Neural crest cell (in vitro differentiated cells): ENCODE results near the gene DACT2. TPM values are rescaled to one million over a fixed set of nuclear protein-coding genes. Genes with fewer than 3 reads are reported as not detected.
A peak's percentile ranks its signal among the peaks of the same experiment; 100 is the strongest.

Source experiments
- DNase-seq: peaks from one replicate; pipeline ENCODE4 v3.0.0; 2021; ENCODE audit warnings: low read depth, mixed read lengths, low spot score
- H3K27ac Mint-ChIP-seq: one replicate; pipeline ENCODE4 v1.8.0; 2021; ENCODE audit warnings: mild to moderate bottlenecking, mixed read lengths; ENCODE audit not compliant: unreplicated experiment
- H3K27me3 Mint-ChIP-seq: 2 replicates; pipeline ENCODE4 v1.8.0; 2021; ENCODE audit warnings: low read depth, mild to moderate bottlenecking, mixed read lengths
- H3K36me3 Mint-ChIP-seq: 2 replicates; pipeline ENCODE4 v1.8.0; 2021; ENCODE audit warnings: low read depth, mild to moderate bottlenecking, mixed read lengths
- H3K4me1 Mint-ChIP-seq: 2 replicates; pipeline ENCODE4 v1.8.0; 2021; ENCODE audit warnings: mixed read lengths
- H3K4me3 Mint-ChIP-seq: one replicate; pipeline ENCODE4 v1.8.0; 2021; ENCODE audit warnings: mild to moderate bottlenecking, mixed read lengths
- H3K9me3 Mint-ChIP-seq: 2 replicates; pipeline ENCODE4 v1.8.0; 2021; ENCODE audit warnings: mixed read lengths
- long read RNA-seq: library from polyadenylated mRNA; unstranded; transcript quantifications from one replicate; pipeline ENCODE4 v2.0.0, GENCODE V29; 2020
- total RNA-seq: library from RNA; stranded (reverse); gene quantifications from 2 replicates; pipeline ENCODE4 v1.2.1, GENCODE V29; 2021
- TF ChIP-seq, protein P1 (sequence below): fragments of 200-600 bp; sonication (generic); conservative IDR thresholded peaks from 2 replicates; pipeline ENCODE4 v1.5.0; 2021; ENCODE audit warnings: antibody characterized with exemption, mild to moderate bottlenecking

The DACT2 gene, protein sequence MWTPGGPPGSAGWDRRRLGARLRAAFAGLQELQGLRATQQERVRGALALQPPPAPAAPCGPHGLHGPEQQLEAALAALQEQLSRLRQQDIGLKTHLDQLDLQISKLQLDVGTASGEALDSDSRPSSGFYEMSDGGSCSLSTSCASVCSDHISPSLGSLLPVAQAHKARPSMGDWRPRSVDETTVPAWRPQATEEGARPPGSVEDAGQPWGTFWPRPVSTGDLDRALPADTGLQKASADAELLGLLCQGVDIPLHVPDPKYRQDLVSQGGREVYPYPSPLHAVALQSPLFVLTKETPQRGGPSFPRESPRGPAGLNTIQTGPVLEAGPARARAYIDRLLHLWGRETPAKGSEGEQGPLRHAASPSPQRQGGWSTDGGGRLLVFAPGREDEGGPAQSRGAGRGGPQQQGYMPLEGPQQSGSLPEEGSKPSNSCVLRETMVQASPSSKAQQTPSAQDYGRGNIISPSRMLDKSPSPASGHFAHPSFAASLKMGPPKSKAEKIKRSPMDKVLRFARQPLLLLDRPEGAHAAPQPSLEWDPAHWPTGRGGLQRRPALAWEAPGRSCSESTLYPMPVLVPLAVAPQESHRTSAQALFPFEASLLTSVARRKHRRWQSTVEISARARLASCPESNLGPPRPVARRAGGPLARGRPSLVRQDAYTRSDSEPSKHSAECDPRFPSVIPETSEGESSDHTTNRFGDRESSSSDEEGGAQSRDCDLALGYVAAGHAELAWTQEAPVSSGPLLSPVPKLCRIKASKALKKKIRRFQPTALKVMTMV
- total RNA-seq: 0.19 and 0.43 TPM in 2 replicates
- long read RNA-seq, partial matches to known transcripts: 0 of 1 reads
- long read RNA-seq, other reads (novel, unspliced or antisense): 1 of 1 reads

DNA sequence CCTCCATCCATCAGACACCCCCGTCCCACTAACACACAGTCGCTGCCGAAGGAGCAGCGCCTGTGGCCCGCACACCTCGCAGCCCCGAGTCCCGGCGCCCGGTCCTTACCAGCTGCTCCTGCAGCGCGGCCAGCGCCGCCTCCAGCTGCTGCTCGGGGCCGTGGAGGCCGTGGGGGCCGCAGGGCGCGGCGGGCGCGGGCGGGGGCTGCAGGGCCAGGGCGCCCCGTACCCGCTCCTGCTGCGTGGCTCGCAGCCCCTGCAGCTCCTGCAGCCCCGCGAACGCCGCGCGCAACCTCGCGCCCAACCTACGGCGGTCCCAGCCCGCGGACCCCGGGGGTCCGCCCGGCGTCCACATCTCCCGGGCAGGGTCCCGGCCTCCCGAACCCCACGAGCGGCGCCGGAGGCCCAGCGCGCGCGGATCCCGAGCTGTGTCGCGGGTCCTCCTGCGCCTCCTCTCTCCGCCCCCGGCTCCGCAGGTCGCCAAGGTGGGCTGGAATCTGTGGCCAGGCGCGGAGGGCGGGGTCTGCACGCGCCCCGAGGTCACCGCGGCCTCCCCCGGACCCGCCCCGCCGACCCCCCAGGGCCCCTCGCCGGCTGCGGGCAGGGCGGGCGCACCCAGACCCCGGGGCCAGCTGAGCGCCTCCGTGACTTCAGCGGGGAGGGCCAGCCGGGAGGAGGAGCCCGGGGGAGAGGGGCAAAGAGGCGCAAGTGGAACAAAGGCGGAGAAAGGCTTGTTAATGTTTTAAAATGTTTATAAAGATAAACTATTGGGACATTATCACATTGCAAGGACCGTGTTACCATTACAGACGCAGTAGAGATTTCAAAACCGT, at the start of gene DACT2:
Gene DACT2 (minus strand): TSS at position 499 of the 833 bp plus-strand sequence. CDS start 144 bp downstream, at position 355.
- Mint-ChIP-seq H3K27me3 (peaks cover 66% of the 10 kb centered on the region), H3K9me3 (peaks cover 7% of the 10 kb centered on the region), H3K27ac (no peak within 1 kb of the TSS), H3K4me3 (peak within 1 kb of the TSS; percentile 82), H3K36me3 (peaks cover 6% of the 10 kb centered on the region), H3K4me1 (peaks cover 6% of the 10 kb centered on the region)
- TF ChIP-seq, protein P1, sequence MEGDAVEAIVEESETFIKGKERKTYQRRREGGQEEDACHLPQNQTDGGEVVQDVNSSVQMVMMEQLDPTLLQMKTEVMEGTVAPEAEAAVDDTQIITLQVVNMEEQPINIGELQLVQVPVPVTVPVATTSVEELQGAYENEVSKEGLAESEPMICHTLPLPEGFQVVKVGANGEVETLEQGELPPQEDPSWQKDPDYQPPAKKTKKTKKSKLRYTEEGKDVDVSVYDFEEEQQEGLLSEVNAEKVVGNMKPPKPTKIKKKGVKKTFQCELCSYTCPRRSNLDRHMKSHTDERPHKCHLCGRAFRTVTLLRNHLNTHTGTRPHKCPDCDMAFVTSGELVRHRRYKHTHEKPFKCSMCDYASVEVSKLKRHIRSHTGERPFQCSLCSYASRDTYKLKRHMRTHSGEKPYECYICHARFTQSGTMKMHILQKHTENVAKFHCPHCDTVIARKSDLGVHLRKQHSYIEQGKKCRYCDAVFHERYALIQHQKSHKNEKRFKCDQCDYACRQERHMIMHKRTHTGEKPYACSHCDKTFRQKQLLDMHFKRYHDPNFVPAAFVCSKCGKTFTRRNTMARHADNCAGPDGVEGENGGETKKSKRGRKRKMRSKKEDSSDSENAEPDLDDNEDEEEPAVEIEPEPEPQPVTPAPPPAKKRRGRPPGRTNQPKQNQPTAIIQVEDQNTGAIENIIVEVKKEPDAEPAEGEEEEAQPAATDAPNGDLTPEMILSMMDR: no peak
- no peak for DNase-seq

DNA sequence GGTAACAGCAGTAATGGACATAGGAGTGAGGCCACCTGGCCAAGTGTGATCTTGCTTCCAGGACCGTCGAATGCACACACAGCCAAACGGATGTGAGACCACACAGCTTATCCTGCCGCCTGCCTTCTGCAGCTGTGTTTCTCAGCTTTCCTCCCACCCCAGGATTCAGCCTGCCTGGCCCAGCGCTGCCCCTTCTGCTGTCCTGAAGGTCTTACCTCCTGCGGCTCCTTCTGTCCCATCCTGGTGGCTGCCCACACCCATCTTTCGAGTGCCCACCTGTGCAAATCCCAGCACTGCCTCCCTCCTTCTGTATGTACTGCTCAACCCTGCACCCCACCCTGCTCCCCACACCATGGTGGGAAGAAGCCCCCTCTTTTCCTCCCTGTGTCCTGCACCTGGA, 49.4 kb upstream of the DACT2 start:
- TF ChIP-seq, protein P1: no peak
- H3K27me3 Mint-ChIP-seq: no peaks in the 10 kb centered on the region
- H3K4me3 Mint-ChIP-seq: no peak overlapping the region
- no peak for DNase-seq
- H3K9me3 Mint-ChIP-seq: no peaks in the 10 kb centered on the region
- peaks cover 9% of the 10 kb centered on the region for H3K4me1 Mint-ChIP-seq
- H3K36me3 Mint-ChIP-seq: no peaks in the 10 kb centered on the region
- H3K27ac Mint-ChIP-seq: no peak overlapping the region

DNA sequence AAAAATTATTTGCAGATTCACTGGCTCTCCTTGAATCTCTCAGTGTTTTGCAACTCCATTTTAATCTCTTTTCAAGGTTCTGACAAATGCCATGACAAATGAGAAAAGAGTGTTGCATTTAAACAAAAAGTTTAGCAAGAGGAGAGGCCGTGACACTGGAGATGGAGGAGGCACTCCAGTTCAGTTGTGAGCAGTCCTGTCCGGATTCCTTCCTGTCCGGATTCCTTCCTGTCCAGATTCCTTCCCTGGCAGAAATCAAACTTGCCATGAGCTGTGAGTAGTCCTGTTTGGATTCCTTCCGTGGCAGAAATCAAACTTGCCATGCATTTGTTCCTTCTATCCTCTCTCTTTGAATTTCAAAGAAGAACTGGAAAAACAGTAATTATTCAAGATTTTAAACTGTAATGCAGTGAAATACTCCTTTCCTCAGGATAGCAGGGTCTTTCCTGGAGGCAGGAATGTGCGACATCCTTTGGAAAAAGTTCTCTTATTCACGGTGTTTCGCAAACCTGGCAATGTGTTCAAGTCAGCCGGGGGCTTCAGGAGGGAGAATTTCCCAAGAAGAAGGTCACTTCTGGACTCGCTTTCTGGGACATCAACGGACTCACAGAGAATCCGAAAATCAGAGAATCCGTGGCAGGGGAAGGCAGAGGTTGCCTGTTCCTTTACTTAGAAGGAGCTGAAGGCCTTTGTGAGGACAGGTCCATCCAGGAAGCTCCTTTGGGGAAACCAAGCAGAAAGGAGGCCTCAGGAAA, 48.7 kb upstream of the DACT2 start:
- Mint-ChIP-seq H3K9me3 (no peaks in the 10 kb centered on the region), H3K36me3 (no peaks in the 10 kb centered on the region), H3K4me3 (no peak overlapping the region), H3K4me1 (peaks cover 12% of the 10 kb centered on the region), H3K27me3 (no peaks in the 10 kb centered on the region), H3K27ac (no peak overlapping the region)
- no peak for DNase-seq
- TF ChIP-seq, protein P1: no peak

DNA sequence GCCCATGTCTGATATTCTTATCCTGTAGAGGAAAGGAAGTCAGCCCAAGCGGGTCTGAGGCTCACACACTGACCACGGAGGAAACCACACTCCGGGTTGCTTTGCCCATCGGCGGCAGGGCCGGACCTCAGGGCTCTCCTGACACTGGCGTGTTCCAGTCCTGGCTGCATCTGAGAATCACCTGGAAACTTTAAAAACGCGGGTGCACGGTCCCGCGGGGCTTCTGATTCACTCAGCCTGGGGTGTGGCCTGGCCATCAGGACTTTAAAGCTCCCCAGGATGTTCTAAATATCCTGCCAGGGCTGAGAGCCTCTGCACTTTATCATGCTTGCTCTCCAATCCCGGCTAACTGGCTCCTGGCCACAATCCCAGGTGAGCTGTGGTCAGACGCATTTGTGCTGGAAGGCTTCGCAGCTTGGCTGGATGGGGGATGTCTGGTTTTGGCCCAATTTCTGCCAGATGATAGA, 47.7 kb upstream of the DACT2 start:
- Mint-ChIP-seq H3K27ac (no peak overlapping the region), H3K27me3 (no peaks in the 10 kb centered on the region), H3K9me3 (no peaks in the 10 kb centered on the region), H3K4me3 (no peak overlapping the region), H3K36me3 (no peaks in the 10 kb centered on the region), H3K4me1 (peaks cover 12% of the 10 kb centered on the region)
- no peak for DNase-seq
- TF ChIP-seq, protein P1: no peak
